Mesenchymal stem cell (in vitro differentiated cells and primary cell): ENCODE measurements around the gene OR2M2.

Experiments used
- DNase-seq: peaks from one replicate; pipeline ENCODE4 v3.0.0-alpha.2; 2013
- H2AFZ ChIP-seq: one replicate; pipeline ENCODE4 v1.6.1; 2013; ENCODE audit warnings: low read depth, mild to moderate bottlenecking, control low read depth, inconsistent platforms, low read length, moderate library complexity
- H2AK5ac ChIP-seq: 2 replicates; pipeline ENCODE4 v1.6.1; 2013; ENCODE audit warnings: low read length, moderate library complexity, mild to moderate bottlenecking, inconsistent platforms; ENCODE audit not compliant: severe bottlenecking
- H2BK120ac ChIP-seq: one replicate; pipeline ENCODE4 v1.6.1; 2013; ENCODE audit warnings: low read depth, mild to moderate bottlenecking, inconsistent platforms, low read length, moderate library complexity
- H2BK12ac ChIP-seq, 2 experiments: one replicate each; pipeline ENCODE4 v1.6.1; 2013; ENCODE audit warnings: inconsistent platforms in 2 of 2, low read length in 2 of 2, mild to moderate bottlenecking in 2 of 2, moderate library complexity in 2 of 2, control low read depth in 1 of 2
- H2BK15ac ChIP-seq: one replicate; pipeline ENCODE4 v1.6.1; 2013; ENCODE audit warnings: mild to moderate bottlenecking, low read depth, inconsistent platforms; ENCODE audit not compliant: poor library complexity, severe bottlenecking
- H2BK5ac ChIP-seq: 2 replicates; pipeline ENCODE4 v1.6.1; 2013; ENCODE audit warnings: low read depth, mild to moderate bottlenecking, low read length, control low read depth, inconsistent platforms; ENCODE audit not compliant: poor library complexity, severe bottlenecking
- H3K14ac ChIP-seq, 2 experiments: one replicate each; pipeline ENCODE4 v1.6.1; 2013; ENCODE audit warnings: inconsistent platforms in 2 of 2, low read length in 2 of 2, control low read depth in 1 of 2, mild to moderate bottlenecking in 1 of 2, moderate library complexity in 1 of 2
- H3K18ac ChIP-seq, 2 experiments: one replicate each; pipeline ENCODE4 v1.6.1; 2013; ENCODE audit warnings: inconsistent platforms in 2 of 2, low read length in 2 of 2, control low read depth in 1 of 2, low read depth in 1 of 2, mild to moderate bottlenecking in 1 of 2
- H3K23ac ChIP-seq, 2 experiments: one replicate each; pipeline ENCODE4 v1.6.1; 2013; ENCODE audit warnings: inconsistent platforms in 2 of 2, low read length in 2 of 2, mild to moderate bottlenecking in 2 of 2, moderate library complexity in 2 of 2, control low read depth in 1 of 2
- H3K27ac ChIP-seq: 2 replicates; pipeline ENCODE4 v1.5.1; 2013; ENCODE audit warnings: mild to moderate bottlenecking, moderate library complexity, low read length, control low read depth, inconsistent platforms; ENCODE audit not compliant: poor library complexity, severe bottlenecking
- H3K27me3 ChIP-seq, 2 experiments: 2 replicates each; pipeline versions ENCODE4 v1.6.1 to v1.7.0; 2013; ENCODE audit warnings: low read length in 2 of 2, mild to moderate bottlenecking in 2 of 2, moderate library complexity in 2 of 2, control low read depth in 1 of 2, inconsistent platforms in 1 of 2; ENCODE audit not compliant: control insufficient read depth in 1 of 2, insufficient read depth in 1 of 2
- H3K36me3 ChIP-seq, 2 experiments: 2 replicates each; pipeline versions ENCODE4 v1.6.1 to v1.7.0; 2013; ENCODE audit warnings: low read length in 2 of 2, control low read depth in 1 of 2, inconsistent platforms in 1 of 2, low read depth in 1 of 2, mild to moderate bottlenecking in 1 of 2; ENCODE audit not compliant: insufficient read depth in 2 of 2, control insufficient read depth in 1 of 2
- H3K4ac ChIP-seq, 2 experiments: one replicate each; pipeline ENCODE4 v1.6.1; 2013; ENCODE audit warnings: inconsistent platforms in 2 of 2, low read length in 2 of 2, mild to moderate bottlenecking in 2 of 2, moderate library complexity in 2 of 2, control low read depth in 1 of 2, low read depth in 1 of 2
- H3K4me1 ChIP-seq: 2 replicates; pipeline ENCODE4 v1.6.1; 2013; ENCODE audit warnings: low read depth, low read length, control low read depth; ENCODE audit not compliant: control insufficient read depth, insufficient read depth
- H3K4me2 ChIP-seq: 2 replicates; pipeline ENCODE4 v1.6.1; 2013; ENCODE audit warnings: low read length, mild to moderate bottlenecking, inconsistent platforms; ENCODE audit not compliant: poor library complexity, severe bottlenecking
- H3K4me3 ChIP-seq, 2 experiments: 2 replicates each; pipeline versions ENCODE4 v1.5.1 to v1.7.0; 2013; ENCODE audit warnings: low read length in 2 of 2, mild to moderate bottlenecking in 2 of 2, control low read depth in 1 of 2, low read depth in 1 of 2; ENCODE audit not compliant: insufficient read depth in 1 of 2
- H3K79me1 ChIP-seq: replicated peaks from 2 replicates; pipeline ENCODE4 v1.6.1; 2013; ENCODE audit warnings: mild to moderate bottlenecking, control low read depth, low read length, inconsistent platforms; ENCODE audit not compliant: poor library complexity, severe bottlenecking
- H3K9ac ChIP-seq: 2 replicates; pipeline ENCODE4 v1.7.0; 2013; ENCODE audit warnings: mild to moderate bottlenecking, low read length, moderate library complexity
- H3K9me3 ChIP-seq: 2 replicates; pipeline ENCODE4 v1.7.0; 2013; ENCODE audit warnings: mild to moderate bottlenecking, low read length; ENCODE audit not compliant: control insufficient read depth
- H4K8ac ChIP-seq: one replicate; pipeline ENCODE4 v1.6.1; 2013; ENCODE audit warnings: inconsistent platforms, mild to moderate bottlenecking, low read length, moderate library complexity
- H4K91ac ChIP-seq: one replicate; pipeline ENCODE4 v1.6.1; 2013; ENCODE audit warnings: mild to moderate bottlenecking, low read length, inconsistent platforms
- WGBS: methylation state at CpG from one replicate; pipeline ENCODE4 v1.1.7; 2013; ENCODE audit warnings: mixed read lengths; 5-methylcytosine and 5-hydroxymethylcytosine counted together

OR2M2 gene

GRCh38 chr1:248158758-248159157 lies 15.9 kb upstream of the OR2M2 start:
- H3K4me1 ChIP-seq = no peaks in the 10 kb centered on the region
- no peaks in the 10 kb centered on the region for H3K27me3 ChIP-seq
- no peak overlapping the region for H3K14ac ChIP-seq
- H3K4me2 ChIP-seq = no peak overlapping the region
- no peak overlapping the region for H3K18ac ChIP-seq
- no peak overlapping the region for H4K91ac ChIP-seq
- H3K27ac ChIP-seq = no peak overlapping the region
- no peak overlapping the region for H3K23ac ChIP-seq
- H3K79me1 ChIP-seq = no peaks in the 10 kb centered on the region
- H3K9ac ChIP-seq = no peak overlapping the region
- H3K4ac ChIP-seq = no peak overlapping the region
- no peak overlapping the region for H2AK5ac ChIP-seq
- H2BK120ac ChIP-seq = no peak overlapping the region
- H2BK12ac ChIP-seq = no peak overlapping the region
- peaks cover 34% of the 10 kb centered on the region for H3K9me3 ChIP-seq
- DNase-seq = no peak
- H3K4me3 ChIP-seq = no peak overlapping the region
- H4K8ac ChIP-seq = no peak overlapping the region
- H2BK5ac ChIP-seq = no peak overlapping the region
- H2AFZ ChIP-seq = no peak overlapping the region
- 71% methylated on average over 3 of the region's 4 CpGs for WGBS
- H2BK15ac ChIP-seq = no peak overlapping the region
- H3K36me3 ChIP-seq = no peaks in the 10 kb centered on the region

GRCh38 chr1:248164031-248164430 lies 10.6 kb upstream of the OR2M2 start:
- Histone ChIP-seq H3K9me3 (peaks cover 33% of the 10 kb centered on the region), H3K27ac (no peak overlapping the region), H3K4me1 (no peaks in the 10 kb centered on the region), H3K4me2 (no peak overlapping the region), H3K36me3 (no peaks in the 10 kb centered on the region), H3K4me3 (no peak overlapping the region), H3K18ac (no peak overlapping the region), H3K79me1 (no peaks in the 10 kb centered on the region), H3K14ac (no peak overlapping the region), H3K4ac (no peak overlapping the region), H3K9ac (no peak overlapping the region), H2AK5ac (no peak overlapping the region), H2BK15ac (no peak overlapping the region), H4K91ac (no peak overlapping the region), H3K23ac (no peak overlapping the region), H2BK120ac (no peak overlapping the region), H2BK5ac (no peak overlapping the region), H4K8ac (no peak overlapping the region), H2BK12ac (no peak overlapping the region), H2AFZ (no peak overlapping the region), H3K27me3 (no peaks in the 10 kb centered on the region)
- DNase-seq = no peak
- 67% methylated on average over 12 of the region's 12 CpGs for WGBS

- no peak overlapping the region for H4K91ac ChIP-seq
- H3K36me3 ChIP-seq = no peaks in the 10 kb centered on the region
- no peak overlapping the region for H3K4me3 ChIP-seq
- H3K23ac ChIP-seq = no peak overlapping the region
- H2BK12ac ChIP-seq = no peak overlapping the region
- no peak overlapping the region for H3K9ac ChIP-seq
- no peak overlapping the region for H3K18ac ChIP-seq
- no peaks in the 10 kb centered on the region for H3K79me1 ChIP-seq
- no peak overlapping the region for H3K4ac ChIP-seq
- peaks cover 22% of the 10 kb centered on the region for H3K9me3 ChIP-seq
- WGBS = 87% methylated on average over 14 of the region's 14 CpGs
- no peak overlapping the region for H2BK5ac ChIP-seq
- no peak overlapping the region for H4K8ac ChIP-seq
- H3K27ac ChIP-seq = no peak overlapping the region
- H3K4me1 ChIP-seq = no peaks in the 10 kb centered on the region
- no peaks in the 10 kb centered on the region for H3K27me3 ChIP-seq
- H3K4me2 ChIP-seq = no peak overlapping the region
- H2AK5ac ChIP-seq = no peak overlapping the region
- no peak overlapping the region for H2BK15ac ChIP-seq
- DNase-seq = no peak
- H3K14ac ChIP-seq = no peak overlapping the region
- peak overlapping the region; percentile 27 for H2AFZ ChIP-seq
- H2BK120ac ChIP-seq = no peak overlapping the region
Measured at GRCh38 chr1:248165186-248165585, 9.4 kb upstream of the OR2M2 start.

DNA sequence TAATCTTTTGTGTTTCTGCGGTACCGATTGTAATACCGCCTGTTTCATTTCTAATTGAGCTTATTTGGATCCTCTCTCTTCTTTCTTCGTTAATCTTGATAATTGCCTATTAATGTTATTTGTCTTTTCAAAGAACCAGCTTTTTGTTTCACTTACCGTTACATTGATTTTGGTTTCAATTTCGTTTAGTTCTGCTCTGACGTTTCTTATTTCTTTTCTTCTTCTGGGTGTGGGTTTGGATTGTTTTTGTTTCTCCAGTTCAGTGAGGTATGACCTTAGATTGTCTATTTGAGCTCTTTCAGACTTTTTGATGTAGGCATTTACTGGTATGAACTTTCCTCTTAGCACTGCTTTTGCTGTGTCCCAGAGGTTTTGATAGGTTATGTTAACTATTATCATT lies 9.4 kb downstream of the OR2M2 start:
- Histone ChIP-seq H2BK5ac (no peak overlapping the region), H3K36me3 (no peaks in the 10 kb centered on the region), H3K23ac (no peak overlapping the region), H4K8ac (no peak overlapping the region), H2AFZ (no peak overlapping the region), H3K79me1 (no peaks in the 10 kb centered on the region), H3K4me3 (no peak overlapping the region), H3K4me1 (no peaks in the 10 kb centered on the region), H3K9ac (no peak overlapping the region), H2BK120ac (no peak overlapping the region), H3K18ac (no peak overlapping the region), H3K27ac (no peak overlapping the region), H2BK12ac (no peak overlapping the region), H2AK5ac (no peak overlapping the region), H4K91ac (no peak overlapping the region), H3K14ac (no peak overlapping the region), H2BK15ac (no peak overlapping the region), H3K4me2 (no peak overlapping the region), H3K27me3 (no peaks in the 10 kb centered on the region), H3K9me3 (peaks cover 21% of the 10 kb centered on the region), H3K4ac (no peak overlapping the region)
- 37% methylated on average over 4 of the region's 7 CpGs for WGBS
- DNase-seq = no peak
